Type B pancreatic cell (in vitro differentiated cells): ENCODE measurements around the gene AMPH. TPM values are rescaled to one million over a fixed set of nuclear protein-coding genes. Genes with fewer than 3 reads are reported as not detected.

Experiments used
- DNase-seq: peaks from one replicate; pipeline ENCODE4 v3.0.0; 2021; ENCODE audit warnings: mixed read lengths; ENCODE audit not compliant: unreplicated experiment; ENCODE audit errors: extremely low spot score
- H3K27ac Mint-ChIP-seq: 2 replicates; pipeline ENCODE4 v1.8.0; 2021; ENCODE audit warnings: mild to moderate bottlenecking, mixed read lengths
- H3K27me3 Mint-ChIP-seq: 2 replicates; pipeline ENCODE4 v1.8.0; 2021; ENCODE audit warnings: mixed read lengths
- H3K36me3 Mint-ChIP-seq: 2 replicates; pipeline ENCODE4 v1.8.0; 2021; ENCODE audit warnings: mixed read lengths
- H3K4me1 Mint-ChIP-seq: one replicate; pipeline ENCODE4 v1.8.0; 2021; ENCODE audit warnings: mixed read lengths; ENCODE audit not compliant: unreplicated experiment
- H3K4me3 Mint-ChIP-seq: 2 replicates; pipeline ENCODE4 v1.8.0; 2021; ENCODE audit warnings: mild to moderate bottlenecking, mixed read lengths
- H3K9me3 Mint-ChIP-seq: 2 replicates; pipeline ENCODE4 v1.8.0; 2021; ENCODE audit warnings: mixed read lengths
- CTCF ChIP-seq: fragments of 200-600 bp; sonication (generic); conservative IDR thresholded peaks from 2 replicates; pipeline ENCODE4 v1.5.0; 2021; ENCODE audit warnings: antibody characterized with exemption, mild to moderate bottlenecking
- total RNA-seq: library from RNA; stranded (reverse); gene quantifications from 2 replicates; pipeline ENCODE4 v1.2.1, GENCODE V29; 2021; ENCODE audit warnings: low replicate concordance

The AMPH gene
- total RNA-seq, 1 donor from 2014 or later = 19.9 TPM

GRCh38 chr7:38565289-38565688, 65.9 kb downstream of the AMPH start:
- no peak overlapping the region for H3K4me3 Mint-ChIP-seq
- no peaks in the 10 kb centered on the region for H3K27me3 Mint-ChIP-seq
- no peak for TF ChIP-seq CTCF
- H3K27ac Mint-ChIP-seq = no peak overlapping the region
- no peak for DNase-seq
- no peaks in the 10 kb centered on the region for H3K9me3 Mint-ChIP-seq
- H3K36me3 Mint-ChIP-seq = no peaks in the 10 kb centered on the region
- H3K4me1 Mint-ChIP-seq = peaks cover 5% of the 10 kb centered on the region

GRCh38 chr7:38563741-38564140, 67.4 kb downstream of the AMPH start:
- H3K27ac Mint-ChIP-seq = no peak overlapping the region
- peaks cover 9% of the 10 kb centered on the region for H3K4me1 Mint-ChIP-seq
- no peak for DNase-seq
- TF ChIP-seq CTCF = no peak
- H3K27me3 Mint-ChIP-seq = no peaks in the 10 kb centered on the region
- no peak overlapping the region for H3K4me3 Mint-ChIP-seq
- H3K36me3 Mint-ChIP-seq = no peaks in the 10 kb centered on the region
- H3K9me3 Mint-ChIP-seq = no peaks in the 10 kb centered on the region

- H3K27ac Mint-ChIP-seq = no peak overlapping the region
- no peaks in the 10 kb centered on the region for H3K9me3 Mint-ChIP-seq
- H3K4me3 Mint-ChIP-seq = no peak overlapping the region
- H3K4me1 Mint-ChIP-seq = peaks cover 15% of the 10 kb centered on the region
- TF ChIP-seq CTCF = no peak
- H3K27me3 Mint-ChIP-seq = no peaks in the 10 kb centered on the region
- no peak for DNase-seq
- H3K36me3 Mint-ChIP-seq = no peaks in the 10 kb centered on the region
Observed at GRCh38 chr7:38561166-38561565, 70.0 kb downstream of the AMPH start.

- no peak overlapping the region for H3K27ac Mint-ChIP-seq
- no peak overlapping the region for H3K4me3 Mint-ChIP-seq
Observed at GRCh38 chr7:38558761-38559345, 72.3 kb downstream of the AMPH start.

GRCh38 chr7:38554586-38554985, 76.6 kb downstream of the AMPH start:
- no peak for DNase-seq
- peaks cover 3% of the 10 kb centered on the region for H3K27me3 Mint-ChIP-seq
- H3K27ac Mint-ChIP-seq = no peak overlapping the region
- H3K4me3 Mint-ChIP-seq = no peak overlapping the region
- peaks cover 25% of the 10 kb centered on the region for H3K4me1 Mint-ChIP-seq
- TF ChIP-seq CTCF = no peak
- H3K9me3 Mint-ChIP-seq = no peaks in the 10 kb centered on the region
- H3K36me3 Mint-ChIP-seq = no peaks in the 10 kb centered on the region

More at GRCh38 chr7:38558761-38559345, 72.3 kb downstream of the AMPH start:
- Mint-ChIP-seq H3K9me3 (no peaks in the 10 kb centered on the region), H3K36me3 (no peaks in the 10 kb centered on the region), H3K4me1 (peaks cover 15% of the 10 kb centered on the region), H3K27me3 (no peaks in the 10 kb centered on the region)
- DNase-seq = no peak
- TF ChIP-seq CTCF = no peak

- no peak overlapping the region for H3K4me3 Mint-ChIP-seq
- H3K27ac Mint-ChIP-seq = no peak overlapping the region
- H3K27me3 Mint-ChIP-seq = peaks cover 3% of the 10 kb centered on the region
- H3K9me3 Mint-ChIP-seq = no peaks in the 10 kb centered on the region
- TF ChIP-seq CTCF = no peak
- H3K4me1 Mint-ChIP-seq = peaks cover 14% of the 10 kb centered on the region
- no peak for DNase-seq
- H3K36me3 Mint-ChIP-seq = no peaks in the 10 kb centered on the region
Observed at GRCh38 chr7:38550836-38551235, 80.3 kb downstream of the AMPH start.
